ENCODE measurements around the gene MVB12B.
"Not testable (repeated sequence)": the region's sequence is repeated elsewhere in the genome, so short reads cannot be mapped to it uniquely, and the experiment has no call there.

Gene MVB12B

DNA sequence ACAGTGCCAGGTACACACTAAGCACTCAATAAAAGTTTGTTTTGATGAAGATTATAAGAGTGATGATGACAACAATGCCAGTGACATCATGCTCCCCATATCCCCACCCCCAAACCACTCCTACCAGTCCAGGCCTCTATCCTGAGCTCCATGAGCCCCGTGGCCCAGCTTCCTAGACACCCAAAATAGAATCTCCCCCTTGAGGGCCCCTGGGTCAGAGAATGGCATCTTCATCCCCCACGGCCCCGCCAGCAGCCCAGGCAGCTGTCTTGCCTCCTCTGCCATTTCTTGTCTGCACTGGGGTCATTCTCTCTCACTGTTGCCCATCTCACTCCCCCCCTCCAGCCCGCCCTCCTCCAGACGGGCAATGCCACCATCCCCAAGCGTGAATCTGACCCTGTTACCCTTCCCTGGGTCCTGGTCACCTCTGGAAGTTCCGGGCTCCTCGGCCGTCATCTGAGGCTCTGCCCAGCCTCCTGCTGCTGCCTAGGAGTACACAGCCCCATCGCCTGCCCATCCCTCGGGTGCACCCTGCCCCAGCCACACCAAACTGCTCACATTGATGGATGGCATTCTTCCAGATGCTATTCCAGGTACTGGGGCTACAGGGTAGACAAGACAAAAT lies 210.3 kb downstream of the MVB12B start:
- DNase-seq (ENCODE audit: extremely low read depth, insufficient read length), result no peak
- Histone ChIP-seq H3K27me3 (replicated peaks; ENCODE audit: control insufficient read depth, insufficient read depth, low read length) (no peaks in the 10 kb centered on the region; the same call in none of the 2 replicates), H3K36me3 (ENCODE audit: control insufficient read depth, insufficient read depth, low read length) (no peaks in the 10 kb centered on the region), H3K4me3 (replicated peaks; ENCODE audit: low read depth, low read length) (no peak overlapping the region)
- TF ChIP-seq, protein P1, sequence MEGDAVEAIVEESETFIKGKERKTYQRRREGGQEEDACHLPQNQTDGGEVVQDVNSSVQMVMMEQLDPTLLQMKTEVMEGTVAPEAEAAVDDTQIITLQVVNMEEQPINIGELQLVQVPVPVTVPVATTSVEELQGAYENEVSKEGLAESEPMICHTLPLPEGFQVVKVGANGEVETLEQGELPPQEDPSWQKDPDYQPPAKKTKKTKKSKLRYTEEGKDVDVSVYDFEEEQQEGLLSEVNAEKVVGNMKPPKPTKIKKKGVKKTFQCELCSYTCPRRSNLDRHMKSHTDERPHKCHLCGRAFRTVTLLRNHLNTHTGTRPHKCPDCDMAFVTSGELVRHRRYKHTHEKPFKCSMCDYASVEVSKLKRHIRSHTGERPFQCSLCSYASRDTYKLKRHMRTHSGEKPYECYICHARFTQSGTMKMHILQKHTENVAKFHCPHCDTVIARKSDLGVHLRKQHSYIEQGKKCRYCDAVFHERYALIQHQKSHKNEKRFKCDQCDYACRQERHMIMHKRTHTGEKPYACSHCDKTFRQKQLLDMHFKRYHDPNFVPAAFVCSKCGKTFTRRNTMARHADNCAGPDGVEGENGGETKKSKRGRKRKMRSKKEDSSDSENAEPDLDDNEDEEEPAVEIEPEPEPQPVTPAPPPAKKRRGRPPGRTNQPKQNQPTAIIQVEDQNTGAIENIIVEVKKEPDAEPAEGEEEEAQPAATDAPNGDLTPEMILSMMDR (IDR thresholded peaks at IDR 0.05; ENCODE audit: insufficient read depth, low read length, poor library complexity, severe bottlenecking), result no peak

DNA sequence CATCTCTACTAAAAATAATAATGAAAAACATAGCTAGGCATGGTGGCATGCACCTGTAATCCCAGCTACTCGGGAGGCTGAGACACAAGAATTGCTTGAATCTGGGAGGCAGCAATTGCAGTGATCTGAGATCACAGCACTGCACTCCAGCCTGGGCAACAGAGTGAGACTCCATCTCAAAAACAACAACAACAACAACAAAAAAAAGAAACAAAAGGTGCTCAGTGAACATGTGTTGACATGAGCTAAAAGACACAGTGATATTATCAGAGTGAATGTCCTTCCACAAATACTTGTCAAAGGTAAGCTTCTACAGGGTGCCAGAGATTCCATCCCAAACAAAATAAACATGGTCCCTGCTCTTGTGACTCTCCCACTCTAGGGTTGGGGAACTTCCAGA lies 211.9 kb downstream of the MVB12B start:
- Histone ChIP-seq H3K27me3 (replicated peaks; ENCODE audit: control insufficient read depth, insufficient read depth, low read length) (no peaks in the 10 kb centered on the region; the same call in none of the 2 replicates), H3K4me3 (replicated peaks; ENCODE audit: low read depth, low read length) (no peak overlapping the region), H3K36me3 (ENCODE audit: control insufficient read depth, insufficient read depth, low read length) (no peaks in the 10 kb centered on the region)
- DNase-seq (ENCODE audit: extremely low read depth, insufficient read length), result no peak
- TF ChIP-seq, protein P1 (IDR thresholded peaks at IDR 0.05; ENCODE audit: insufficient read depth, low read length, poor library complexity, severe bottlenecking), result no peak

DNA sequence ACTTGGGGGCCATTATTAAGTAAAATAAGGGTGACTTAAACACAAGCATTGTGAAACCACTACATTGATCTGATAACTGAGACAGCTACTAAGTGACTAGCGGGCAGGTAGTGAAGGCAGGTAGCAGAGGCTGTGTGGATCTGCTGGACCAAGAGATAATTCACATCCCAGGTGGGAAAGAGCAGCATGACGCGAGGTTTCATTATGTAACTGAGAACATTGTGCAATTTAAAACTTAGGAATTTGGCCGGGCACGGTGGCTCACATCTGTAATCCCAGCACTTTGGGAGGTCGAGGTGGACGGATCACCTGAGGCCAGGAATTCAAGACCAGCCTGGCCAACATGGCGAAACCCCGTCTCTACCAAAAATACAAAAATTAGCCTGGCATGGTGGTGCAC lies 213.8 kb downstream of the MVB12B start:
- not testable (repeated sequence) for H3K27me3 ChIP-seq (replicated peaks; ENCODE audit: control insufficient read depth, insufficient read depth, low read length); DNase-seq (ENCODE audit: extremely low read depth, insufficient read length); H3K36me3 ChIP-seq (ENCODE audit: control insufficient read depth, insufficient read depth, low read length); H3K4me3 ChIP-seq (replicated peaks; ENCODE audit: low read depth, low read length)

DNA sequence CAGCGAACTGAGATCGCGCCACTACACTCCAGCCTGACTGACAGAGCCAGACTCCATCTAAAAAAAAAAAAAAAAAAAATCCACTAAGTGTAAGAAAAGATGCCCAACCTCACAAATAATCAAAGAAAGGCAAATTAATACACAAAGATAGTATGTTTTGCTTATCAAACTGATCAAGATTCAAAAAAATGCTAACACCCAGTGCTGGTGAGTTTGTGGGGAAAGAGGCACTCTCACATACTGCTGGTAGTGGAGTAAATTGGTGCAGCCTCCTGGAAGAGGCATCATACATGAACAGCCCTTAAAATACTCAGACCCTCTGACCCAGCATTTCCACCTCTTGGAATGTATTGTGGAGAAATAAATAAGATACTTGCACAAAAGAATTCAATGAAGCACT lies 216.9 kb downstream of the MVB12B start:
- Histone ChIP-seq H3K4me3 (replicated peaks; ENCODE audit: low read depth, low read length) (no peak overlapping the region), H3K36me3 (ENCODE audit: control insufficient read depth, insufficient read depth, low read length) (no peaks in the 10 kb centered on the region), H3K27me3 (replicated peaks; ENCODE audit: control insufficient read depth, insufficient read depth, low read length) (peaks cover 2% of the 10 kb centered on the region)
- DNase-seq (ENCODE audit: extremely low read depth, insufficient read length), result no peak
- TF ChIP-seq, protein P1 (IDR thresholded peaks at IDR 0.05; ENCODE audit: insufficient read depth, low read length, poor library complexity, severe bottlenecking), result no peak

DNA sequence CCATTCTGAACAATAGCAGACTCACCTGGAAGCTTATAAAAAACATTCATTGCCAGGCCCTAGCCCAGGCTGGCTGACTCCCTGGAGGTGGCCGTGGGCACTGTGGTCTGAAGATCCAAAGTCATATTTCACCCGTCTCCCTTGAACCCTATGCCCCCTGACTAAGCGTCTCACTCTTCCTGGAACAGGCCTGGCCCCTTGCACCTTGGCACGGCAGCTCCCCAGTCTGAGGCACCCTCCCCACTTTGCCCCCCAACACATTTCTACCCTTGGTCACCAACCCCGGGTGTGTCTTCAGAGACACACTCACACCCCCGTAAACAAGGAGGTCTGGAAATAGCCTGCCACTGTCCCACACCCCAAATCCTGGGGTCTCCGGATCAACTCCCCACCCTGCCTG lies 218.5 kb downstream of the MVB12B start:
- H3K36me3 ChIP-seq (ENCODE audit: control insufficient read depth, insufficient read depth, low read length), result no peaks in the 10 kb centered on the region
- H3K27me3 ChIP-seq (replicated peaks; ENCODE audit: control insufficient read depth, insufficient read depth, low read length), result peaks cover 2% of the 10 kb centered on the region
- DNase-seq (ENCODE audit: extremely low read depth, insufficient read length), result no peak
- no peak overlapping the region for H3K4me3 ChIP-seq (replicated peaks; ENCODE audit: low read depth, low read length)
- TF ChIP-seq, protein P1 (IDR thresholded peaks at IDR 0.05; ENCODE audit: insufficient read depth, low read length, poor library complexity, severe bottlenecking), result no peak

DNA sequence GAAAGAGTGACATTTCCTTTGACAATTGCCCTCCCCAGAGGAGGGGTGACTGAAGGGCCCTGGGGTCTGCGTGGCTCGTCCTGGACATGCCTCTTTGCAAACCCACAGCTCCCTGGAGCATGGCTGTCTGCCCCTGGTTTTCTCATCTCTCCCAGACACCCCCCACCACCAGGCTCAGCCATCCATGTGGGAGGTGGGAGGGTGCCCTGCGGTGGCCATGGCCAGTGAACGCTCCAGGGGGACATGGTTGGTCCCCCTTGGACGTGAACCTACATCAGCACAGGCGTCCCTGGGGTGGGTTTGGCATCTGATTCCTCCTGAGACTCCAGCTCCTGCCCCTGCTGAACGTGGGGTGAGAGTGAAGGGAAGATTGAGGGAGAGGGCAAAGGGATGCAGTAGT lies 219.4 kb downstream of the MVB12B start:
- TF ChIP-seq, protein P1 (IDR thresholded peaks at IDR 0.05; ENCODE audit: insufficient read depth, low read length, poor library complexity, severe bottlenecking), result no peak
- no peak for DNase-seq (ENCODE audit: extremely low read depth, insufficient read length)
- Histone ChIP-seq H3K4me3 (replicated peaks; ENCODE audit: low read depth, low read length) (no peak overlapping the region), H3K36me3 (ENCODE audit: control insufficient read depth, insufficient read depth, low read length) (no peaks in the 10 kb centered on the region), H3K27me3 (replicated peaks; ENCODE audit: control insufficient read depth, insufficient read depth, low read length) (peaks cover 2% of the 10 kb centered on the region)
